SW 1271 (cell line): ENCODE measurements around the gene ETV7.
A peak's percentile ranks its signal among the peaks of the same experiment; 100 is the strongest.
"Not testable (repeated sequence)": the region's sequence is repeated elsewhere in the genome, so short reads cannot be mapped to it uniquely, and the experiment has no call there.

Experiments
- DNase-seq, 2 experiments: peaks; one replicate each; lab custom pipeline; 2025; lab: John Stamatoyannopoulos, UW

The ETV7 gene

GRCh38 chr6:36364061-36364635 lies 23.3 kb downstream of the ETV7 start:
- not testable (repeated sequence) for DNase-seq

- DNase-seq = not testable (repeated sequence)
Observed at GRCh38 chr6:36363371-36363752, 24.1 kb downstream of the ETV7 start.

- no peak for DNase-seq
Observed at GRCh38 chr6:36362551-36363370, 24.7 kb downstream of the ETV7 start.

DNA sequence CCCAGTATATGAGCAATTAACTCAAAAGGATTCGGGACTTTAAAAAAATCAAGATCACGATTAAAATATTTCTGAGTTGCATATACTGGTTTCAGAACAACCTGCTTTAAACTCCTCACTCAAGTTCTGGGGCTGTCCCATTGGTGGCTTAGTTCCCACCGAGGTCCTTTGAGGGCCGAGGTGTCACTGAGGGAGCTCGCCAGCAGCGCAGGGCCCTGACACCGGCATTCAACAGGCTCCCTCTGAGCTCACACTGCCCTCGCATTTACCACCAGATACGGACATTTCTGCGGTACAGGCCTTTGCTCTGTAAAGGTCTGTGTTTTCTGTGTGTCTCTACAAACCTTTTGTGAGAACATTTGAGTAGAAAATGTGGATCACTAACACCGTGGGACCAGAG lies 26.4 kb downstream of the ETV7 start:
- no peak for DNase-seq

GRCh38 chr6:36360241-36361054 lies 27.0 kb downstream of the ETV7 start:
- DNase-seq = peak; percentile 33 to 65

- DNase-seq = no peak
Observed at GRCh38 chr6:36358226-36358915, 29.1 kb downstream of the ETV7 start.

DNA sequence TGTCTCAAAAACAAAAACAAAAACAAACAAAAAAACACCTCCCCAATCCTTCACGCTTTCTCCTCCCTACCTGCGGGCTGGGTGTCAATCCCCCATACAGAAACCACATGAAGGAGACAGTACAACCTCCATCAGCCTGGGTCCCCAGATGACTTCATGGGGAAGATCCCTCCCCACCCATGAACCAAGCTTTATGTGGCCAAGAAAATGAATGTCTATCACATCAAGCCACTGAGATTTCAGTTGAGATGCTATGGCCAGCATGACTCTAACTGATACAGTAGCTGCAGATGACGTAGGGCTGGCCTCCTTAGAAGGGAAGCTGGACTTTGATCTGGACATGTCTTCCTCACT lies 29.6 kb downstream of the ETV7 start:
- DNase-seq = no peak

GRCh38 chr6:36355819-36356218 lies 31.6 kb downstream of the ETV7 start:
- DNase-seq = no peak

DNA sequence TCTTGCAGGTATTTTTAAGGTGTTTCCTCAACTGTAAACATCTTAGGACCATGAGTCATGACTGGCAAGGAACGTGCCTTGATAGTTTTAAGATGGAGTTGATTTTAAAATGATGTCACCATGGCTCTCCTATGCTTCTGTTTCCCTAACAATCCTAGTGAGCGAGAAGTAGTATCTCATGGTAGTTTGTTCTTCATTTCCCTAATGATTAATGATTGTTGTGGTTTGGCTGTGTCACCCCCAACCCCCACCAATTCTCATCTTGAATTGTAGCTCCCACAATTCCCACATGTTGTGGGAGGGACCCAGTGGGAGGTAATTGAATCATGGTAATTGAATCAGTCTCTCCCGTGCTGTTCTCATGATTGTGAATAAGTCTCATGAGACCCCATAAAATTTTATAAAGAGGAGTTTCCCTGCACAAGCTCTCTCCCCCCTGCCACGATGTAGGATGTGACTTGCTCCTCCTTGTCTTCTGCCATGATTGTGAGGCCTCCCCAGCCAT lies 34.0 kb downstream of the ETV7 start:
- no peak for DNase-seq

DNA sequence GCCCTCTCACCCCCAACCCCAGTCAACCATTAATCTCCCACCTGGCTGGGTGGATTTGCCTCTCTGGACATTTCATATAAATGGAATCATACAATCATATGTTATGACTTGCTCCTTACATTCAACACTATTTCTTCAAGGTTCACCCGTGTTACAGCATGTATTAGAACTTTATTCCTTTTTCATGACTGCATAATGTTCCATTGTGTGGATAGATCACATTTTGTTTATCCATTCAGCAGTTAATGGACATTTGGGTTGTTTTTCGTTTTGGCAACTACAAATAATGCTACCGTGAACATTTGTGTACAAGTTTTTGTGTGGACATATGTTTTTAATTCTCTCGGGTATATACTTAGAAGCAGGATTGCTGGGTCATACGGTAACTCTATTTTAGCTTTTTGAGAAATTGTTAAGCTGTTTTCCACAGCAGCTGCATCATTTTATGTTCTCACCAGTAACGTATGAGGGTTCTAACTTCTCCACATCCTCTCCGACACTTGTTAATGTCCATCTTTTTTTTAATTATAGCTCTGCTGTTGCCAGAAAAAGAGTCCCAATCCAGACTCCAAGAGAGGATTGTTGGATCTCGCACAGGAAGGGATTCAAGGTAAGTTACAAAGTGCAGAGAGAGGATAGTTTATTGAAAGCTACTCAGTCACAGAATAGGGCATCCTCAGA lies 34.9 kb downstream of the ETV7 start:
- no peak for DNase-seq

DNA sequence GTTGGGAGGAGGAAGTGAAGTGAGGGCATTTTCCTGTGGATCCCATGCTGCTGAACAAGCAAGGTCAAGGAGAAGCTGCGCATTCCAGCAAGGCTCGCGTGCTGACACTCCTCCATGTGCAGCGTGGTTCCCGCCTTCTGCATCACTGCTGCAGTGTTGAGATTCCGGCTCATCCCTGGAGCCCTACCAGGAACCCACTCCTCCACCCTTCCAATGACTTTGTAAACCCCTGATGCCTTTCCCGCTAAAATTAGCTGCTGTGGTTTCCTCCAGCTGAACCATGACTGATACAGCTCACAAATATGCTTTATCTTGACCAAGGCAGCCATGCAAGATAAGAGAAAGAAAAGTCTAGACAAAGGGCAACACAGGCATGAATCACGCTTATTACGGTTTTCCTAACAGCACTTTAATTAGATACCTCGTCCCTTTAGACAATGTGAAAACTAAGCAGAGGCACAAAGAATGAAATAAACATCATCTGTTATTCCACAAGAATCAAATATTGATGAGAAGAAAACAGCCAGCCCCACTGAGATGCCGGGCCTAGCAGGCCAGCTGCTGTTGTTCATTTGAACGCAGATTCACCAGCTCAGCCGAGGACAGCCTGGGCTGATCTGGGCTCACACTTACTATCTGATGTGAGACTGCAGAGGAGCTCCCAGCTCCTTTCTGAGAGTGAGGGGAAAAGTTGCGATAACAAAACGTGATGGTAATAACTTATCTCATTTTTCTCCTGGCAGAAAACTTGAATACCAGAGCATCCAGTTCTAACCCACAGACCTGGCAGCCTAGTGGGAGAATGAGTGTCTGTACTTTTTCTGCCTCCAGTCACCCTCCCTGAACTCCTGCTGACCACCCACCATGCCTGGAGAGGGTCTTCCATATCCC lies 36.5 kb downstream of the ETV7 start:
- no peak for DNase-seq

GRCh38 chr6:36350082-36350481 lies 37.4 kb downstream of the ETV7 start:
- no peak for DNase-seq

DNA sequence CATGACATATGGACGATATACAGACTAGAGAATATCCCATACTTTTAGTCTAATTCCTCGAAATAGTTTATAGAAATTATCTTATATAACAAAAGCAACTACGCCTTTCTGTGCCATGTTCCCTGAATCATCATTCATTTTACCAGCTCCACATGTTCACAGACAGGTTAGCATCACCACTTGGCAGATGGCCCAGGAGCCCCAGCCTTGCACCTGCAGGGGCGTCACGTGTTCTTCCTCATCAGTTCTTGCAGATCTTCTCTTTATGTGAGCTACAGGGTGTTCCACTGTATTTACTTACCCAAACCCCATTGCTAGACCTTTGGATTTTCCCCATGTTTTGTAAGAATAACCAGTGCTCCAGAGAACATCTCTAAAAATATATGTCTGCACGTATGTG lies 38.2 kb downstream of the ETV7 start:
- DNase-seq = no peak

- DNase-seq = no peak
Observed at GRCh38 chr6:36347621-36348020, 39.8 kb downstream of the ETV7 start.

GRCh38 chr6:36346486-36347273 lies 40.8 kb downstream of the ETV7 start:
- DNase-seq = no peak

GRCh38 chr6:36345681-36346466 lies 41.6 kb downstream of the ETV7 start:
- DNase-seq = no peak

DNA sequence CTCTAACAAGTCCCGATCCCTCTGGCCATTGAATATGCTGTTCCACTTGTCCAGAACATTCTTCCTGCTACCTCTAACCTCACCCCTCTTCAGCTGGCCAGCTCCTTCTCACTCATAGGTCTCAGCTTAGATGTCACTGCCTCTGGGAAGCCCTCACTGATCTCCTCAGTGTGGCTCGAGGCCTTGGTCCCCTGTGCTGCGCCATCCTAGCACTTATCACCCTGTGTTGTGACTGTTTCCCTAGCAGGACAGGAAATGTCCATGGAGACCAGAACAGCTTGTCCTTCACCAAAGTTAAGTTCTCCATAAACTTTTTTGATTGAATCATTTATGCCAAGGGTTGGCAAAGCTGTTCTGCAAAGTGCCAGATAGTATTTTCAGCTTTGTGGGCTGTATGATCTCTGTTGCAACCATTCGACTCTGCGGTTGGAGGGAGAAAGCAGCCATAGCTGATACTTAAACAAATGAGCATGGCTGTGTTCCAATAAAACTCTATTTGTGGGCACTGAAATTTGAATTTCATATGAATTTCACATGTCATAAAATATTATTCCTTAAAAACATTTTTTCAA lies 44.3 kb downstream of the ETV7 start:
- DNase-seq = no peak

GRCh38 chr6:36340618-36341454 lies 46.6 kb downstream of the ETV7 start:
- peak in 1 of 2 experiments; percentile 39 for DNase-seq
